NCI-H524 treated with DMSO at 0.1 percent for 48 hours (cell line): Measurements from ENCODE around the gene SLX4IP.

Experiments used
- DNase-seq: peaks from one replicate; lab custom pipeline; 2025; lab: John Stamatoyannopoulos, UW

Gene SLX4IP

GRCh38 chr20:10497283-10497682 lies 62.2 kb downstream of the SLX4IP start:
- no peak for DNase-seq

GRCh38 chr20:10497791-10498190 lies 62.7 kb downstream of the SLX4IP start:
- no peak for DNase-seq

- DNase-seq: no peak
Observed at GRCh38 chr20:10498200-10498599, 63.1 kb downstream of the SLX4IP start.

- peak; percentile 34 for DNase-seq
Observed at GRCh38 chr20:10501402-10501801, 66.3 kb downstream of the SLX4IP start.

GRCh38 chr20:10502098-10502526 lies 67.0 kb downstream of the SLX4IP start:
- peak; percentile 13 for DNase-seq

- DNase-seq: no peak
Observed at GRCh38 chr20:10504608-10504993, 69.5 kb downstream of the SLX4IP start.

- no peak for DNase-seq
Observed at GRCh38 chr20:10504994-10505730, 70.1 kb downstream of the SLX4IP start.

- DNase-seq: no peak
Observed at GRCh38 chr20:10505827-10506226, 70.7 kb downstream of the SLX4IP start.

- DNase-seq: no peak
Observed at GRCh38 chr20:10507052-10507451, 71.9 kb downstream of the SLX4IP start.

- no peak for DNase-seq
Observed at GRCh38 chr20:10508060-10508459, 73.0 kb downstream of the SLX4IP start.

GRCh38 chr20:10508468-10509251 lies 73.6 kb downstream of the SLX4IP start:
- DNase-seq: no peak

GRCh38 chr20:10509376-10509775 lies 74.3 kb downstream of the SLX4IP start:
- no peak for DNase-seq

GRCh38 chr20:10510216-10510615 lies 75.1 kb downstream of the SLX4IP start:
- DNase-seq: no peak

- no peak for DNase-seq
Observed at GRCh38 chr20:10511170-10511508, 76.0 kb downstream of the SLX4IP start.

- DNase-seq: peak; percentile 57
Observed at GRCh38 chr20:10511509-10512251, 76.6 kb downstream of the SLX4IP start.

GRCh38 chr20:10513061-10513460 lies 78.0 kb downstream of the SLX4IP start:
- no peak for DNase-seq

- no peak for DNase-seq
Observed at GRCh38 chr20:10513931-10514575, 78.9 kb downstream of the SLX4IP start.

- DNase-seq: no peak
Observed at GRCh38 chr20:10516529-10516928, 81.4 kb downstream of the SLX4IP start.

GRCh38 chr20:10519361-10520046 lies 84.4 kb downstream of the SLX4IP start:
- DNase-seq: no peak

GRCh38 chr20:10520528-10520927 lies 85.4 kb downstream of the SLX4IP start:
- DNase-seq: no peak

- DNase-seq: no peak
Observed at GRCh38 chr20:10521068-10521831, 86.1 kb downstream of the SLX4IP start.
